Osteoblast (primary cell): ENCODE measurements around the gene LRP8. TPM values are rescaled to one million over a fixed set of nuclear protein-coding genes. Genes with fewer than 3 reads are reported as not detected.

Experiments used
- DNase-seq: peaks from one replicate; pipeline ENCODE4 v3.0.0; 2011; ENCODE audit warnings: low spot score, mixed read lengths; ENCODE audit not compliant: insufficient read length; ENCODE audit errors: missing footprints
- H2AFZ ChIP-seq: 2 replicates; pipeline ENCODE4 v1.6.0; 2011; ENCODE audit warnings: mild to moderate bottlenecking, low read length
- H3K27ac ChIP-seq: 2 replicates; pipeline ENCODE4 v1.5.1; 2011; ENCODE audit warnings: mild to moderate bottlenecking, low read depth, low read length, moderate library complexity
- H3K27me3 ChIP-seq: 2 replicates; pipeline ENCODE4 v1.6.0; 2012; ENCODE audit warnings: mild to moderate bottlenecking, control low read depth, inconsistent platforms, low read length, moderate library complexity; ENCODE audit not compliant: insufficient read depth
- H3K36me3 ChIP-seq: 2 replicates; pipeline ENCODE4 v1.5.1; 2011; ENCODE audit warnings: mild to moderate bottlenecking, low read length, control low read depth, moderate library complexity; ENCODE audit not compliant: insufficient read depth
- H3K4me1 ChIP-seq: 2 replicates; pipeline ENCODE4 v1.5.1; 2011; ENCODE audit warnings: mild to moderate bottlenecking, low read length, control low read depth, moderate library complexity; ENCODE audit not compliant: insufficient read depth
- H3K4me2 ChIP-seq: 2 replicates; pipeline ENCODE4 v1.6.0; 2011; ENCODE audit warnings: mild to moderate bottlenecking, low read length; ENCODE audit not compliant: insufficient read depth
- H3K4me3 ChIP-seq: fragments of 200-600 bp; sonication (generic); 3 replicates; pipeline ENCODE4 v1.5.1; 2012; ENCODE audit warnings: mild to moderate bottlenecking, low read length, inconsistent platforms; ENCODE audit not compliant: insufficient read depth
- H3K79me2 ChIP-seq: 2 replicates; pipeline ENCODE4 v1.6.0; 2012; ENCODE audit warnings: mild to moderate bottlenecking, low read length, control low read depth, inconsistent platforms; ENCODE audit not compliant: insufficient read depth
- H3K9me3 ChIP-seq: 2 replicates; pipeline ENCODE4 v1.5.1; 2011; ENCODE audit warnings: low read depth, low read length, control low read depth
- H4K20me1 ChIP-seq: 2 replicates; pipeline ENCODE4 v1.6.0; 2012; ENCODE audit warnings: mild to moderate bottlenecking, low read length, control low read depth; ENCODE audit not compliant: insufficient read depth
- CTCF ChIP-seq: IDR thresholded peaks from 2 replicates; pipeline ENCODE4 v1.5.1; 2011; ENCODE audit warnings: mild to moderate bottlenecking, low read depth, low read length, moderate library complexity; ENCODE audit errors: extremely low read depth
- total RNA-seq: library from RNA; depleted of rRNA; stranded (reverse); fragments of >200 nt; gene quantifications from 2 replicates; pipeline ENCODE4 v1.2.3, GENCODE V29; 2012

The LRP8 gene
- total RNA-seq, 1 donor, result 11.2 TPM

- Histone ChIP-seq H3K4me3 (peak within 1 kb of the TSS; percentile 87), H3K4me2 (peak within 1 kb of the TSS; percentile 93), H3K27me3 (no peaks in the 10 kb centered on the region), H2AFZ (peak within 1 kb of the TSS; percentile 86), H3K79me2 (peaks cover 26% of the 10 kb centered on the region), H3K9me3 (no peaks in the 10 kb centered on the region), H3K27ac (peak within 1 kb of the TSS; percentile 89), H3K4me1 (peaks cover 21% of the 10 kb centered on the region), H4K20me1 (peaks cover 4% of the 10 kb centered on the region), H3K36me3 (peaks cover 9% of the 10 kb centered on the region)
- peak; percentile 98 for DNase-seq
- TF ChIP-seq CTCF, result no peak
Observed at GRCh38 chr1:53196485-53197290, 131.2 kb downstream of the LRP8 start, which contains the start of gene CPT2. Gene CPT2, plus strand, starts transcription at chr1:53196824. Its CDS starts 120 bp downstream, at chr1:53196944.

- no peaks in the 10 kb centered on the region for H3K9me3 ChIP-seq
- H3K79me2 ChIP-seq, result peaks cover 26% of the 10 kb centered on the region
- peak overlapping the region; percentile 87 for H3K4me3 ChIP-seq
- H2AFZ ChIP-seq, result peak overlapping the region; percentile 86
- no peaks in the 10 kb centered on the region for H3K27me3 ChIP-seq
- TF ChIP-seq CTCF, result no peak
- peak overlapping the region; percentile 93 for H3K4me2 ChIP-seq
- peaks cover 21% of the 10 kb centered on the region for H3K4me1 ChIP-seq
- peaks cover 9% of the 10 kb centered on the region for H3K36me3 ChIP-seq
- H4K20me1 ChIP-seq, result peaks cover 4% of the 10 kb centered on the region
- H3K27ac ChIP-seq, result peak overlapping the region; percentile 89
- DNase-seq, result peak; percentile 27
Observed at GRCh38 chr1:53196017-53196484, 131.8 kb downstream of the LRP8 start.

GRCh38 chr1:53195246-53196016, 132.4 kb downstream of the LRP8 start:
- H3K4me2 ChIP-seq, result peak overlapping the region; percentile 93
- DNase-seq, result no peak

More at GRCh38 chr1:53195246-53196016, 132.4 kb downstream of the LRP8 start:
- H2AFZ ChIP-seq, result peak overlapping the region; percentile 86
- TF ChIP-seq CTCF, result no peak
- no peaks in the 10 kb centered on the region for H3K27me3 ChIP-seq
- no peaks in the 10 kb centered on the region for H4K20me1 ChIP-seq
- H3K79me2 ChIP-seq, result peaks cover 26% of the 10 kb centered on the region
- H3K4me1 ChIP-seq, result peaks cover 21% of the 10 kb centered on the region
- H3K36me3 ChIP-seq, result peaks cover 5% of the 10 kb centered on the region
- H3K9me3 ChIP-seq, result no peaks in the 10 kb centered on the region
- H3K27ac ChIP-seq, result no peak overlapping the region
- H3K4me3 ChIP-seq, result no peak overlapping the region

Other genes with a start within 250 kb of the LRP8 start
- under 0.01 and 0.36 TPM in 2 replicates for gene SLC1A7, start 185.4 kb downstream of the LRP8 start, total RNA-seq
- 20.6 and 24.2 TPM in 2 replicates for gene CPT2, start 131.2 kb downstream of the LRP8 start, total RNA-seq
- 63.7 and 65.4 TPM in 2 replicates for gene CZIB, start 107.4 kb downstream of the LRP8 start, total RNA-seq
- 15.6 and 22.8 TPM in 2 replicates for gene MAGOH, start 89.6 kb downstream of the LRP8 start, total RNA-seq
- gene DMRTB1, start 131.3 kb upstream of the LRP8 start, total RNA-seq, result not detected in 2 replicates